Brain microvascular endothelial cell (primary cell): ENCODE data around the gene POLR2B.

ENCODE experiments used
- DNase-seq: peaks from one replicate; pipeline ENCODE4 v3.0.0-alpha.2; 2020
- H3K27ac ChIP-seq: fragments of 250-450 bp; sonication (Bioruptor Pico); 2 replicates; pipeline ENCODE4 v1.5.1; 2020; ENCODE audit warnings: mild to moderate bottlenecking, moderate library complexity
- H3K27me3 ChIP-seq: fragments of 250-450 bp; sonication (Bioruptor Pico); replicated peaks from 2 replicates; pipeline ENCODE4 v1.5.1; 2020; ENCODE audit warnings: mild to moderate bottlenecking
- H3K36me3 ChIP-seq: fragments of 250-450 bp; sonication (Bioruptor Pico); replicated peaks from 2 replicates; pipeline ENCODE4 v1.5.1; 2020; ENCODE audit warnings: mild to moderate bottlenecking
- H3K4me3 ChIP-seq: 2 replicates; pipeline ENCODE4 v1.5.1; 2011; ENCODE audit warnings: low read depth, mild to moderate bottlenecking, control low read depth, low read length, moderate library complexity
- in situ Hi-C: cut with HindIII; loops from 2 replicates; pipeline ENCODE4 v1.10.0; 2017; ENCODE audit warnings: low sequenced_read_pairs, low pct_ligation_motif_present
- TF ChIP-seq, protein P1 (sequence below): IDR thresholded peaks from 2 replicates; pipeline ENCODE4 v1.5.1; 2011; ENCODE audit warnings: low read depth, mild to moderate bottlenecking, moderate library complexity, low read length, control low read depth, inconsistent platforms; ENCODE audit errors: missing control alignments

POLR2B gene

DNA sequence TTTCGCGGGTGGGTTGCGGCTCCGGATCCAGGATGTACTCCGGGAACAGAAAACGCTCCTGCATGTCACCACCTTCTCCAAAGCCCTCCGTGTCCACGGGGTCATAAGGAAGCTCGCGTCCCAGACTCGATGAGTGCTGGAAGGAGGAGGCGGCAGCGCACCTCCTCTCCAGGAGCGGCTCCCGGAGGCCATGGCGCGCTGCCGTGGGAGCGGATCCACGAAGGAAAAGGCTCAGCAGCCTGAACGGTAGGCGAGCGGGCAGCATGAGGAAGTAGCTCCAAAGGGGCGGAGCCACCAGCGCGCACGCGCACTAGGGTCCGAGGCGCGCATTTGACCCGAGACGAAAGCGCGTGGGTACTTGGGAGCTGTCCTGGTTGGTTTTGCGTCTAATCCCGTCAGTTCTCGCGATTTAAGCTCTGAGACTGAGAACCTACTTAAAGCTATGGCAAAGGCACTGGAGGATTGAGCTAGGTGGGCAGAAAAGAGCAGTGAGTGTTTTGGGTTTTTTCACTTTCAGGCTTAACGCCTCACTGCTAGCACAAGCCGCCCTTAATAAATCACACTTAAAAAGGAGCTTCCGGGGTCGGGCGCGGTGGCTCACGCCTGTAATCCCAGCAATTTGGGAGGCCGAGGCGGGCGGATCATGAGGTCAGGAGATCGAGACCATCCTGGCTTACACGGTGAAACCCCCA, 1.2 kb upstream of the POLR2B start, which contains the start of gene NOA1:
NOA1 (minus strand) TSS at position 286 of the 692 bp plus-strand sequence; CDS start at position 265, 21 bp downstream.
- H3K27me3 ChIP-seq, result no peaks in the 10 kb centered on the region
- in situ Hi-C loops, result no loop called here
- TF ChIP-seq, protein P1, sequence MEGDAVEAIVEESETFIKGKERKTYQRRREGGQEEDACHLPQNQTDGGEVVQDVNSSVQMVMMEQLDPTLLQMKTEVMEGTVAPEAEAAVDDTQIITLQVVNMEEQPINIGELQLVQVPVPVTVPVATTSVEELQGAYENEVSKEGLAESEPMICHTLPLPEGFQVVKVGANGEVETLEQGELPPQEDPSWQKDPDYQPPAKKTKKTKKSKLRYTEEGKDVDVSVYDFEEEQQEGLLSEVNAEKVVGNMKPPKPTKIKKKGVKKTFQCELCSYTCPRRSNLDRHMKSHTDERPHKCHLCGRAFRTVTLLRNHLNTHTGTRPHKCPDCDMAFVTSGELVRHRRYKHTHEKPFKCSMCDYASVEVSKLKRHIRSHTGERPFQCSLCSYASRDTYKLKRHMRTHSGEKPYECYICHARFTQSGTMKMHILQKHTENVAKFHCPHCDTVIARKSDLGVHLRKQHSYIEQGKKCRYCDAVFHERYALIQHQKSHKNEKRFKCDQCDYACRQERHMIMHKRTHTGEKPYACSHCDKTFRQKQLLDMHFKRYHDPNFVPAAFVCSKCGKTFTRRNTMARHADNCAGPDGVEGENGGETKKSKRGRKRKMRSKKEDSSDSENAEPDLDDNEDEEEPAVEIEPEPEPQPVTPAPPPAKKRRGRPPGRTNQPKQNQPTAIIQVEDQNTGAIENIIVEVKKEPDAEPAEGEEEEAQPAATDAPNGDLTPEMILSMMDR, result no peak
- peak within 1 kb of the TSS; percentile 83 for H3K27ac ChIP-seq
- peak within 1 kb of the TSS; percentile 96 for H3K4me3 ChIP-seq
- peaks cover 12% of the 10 kb centered on the region for H3K36me3 ChIP-seq
- peak; percentile 99 for DNase-seq

DNA sequence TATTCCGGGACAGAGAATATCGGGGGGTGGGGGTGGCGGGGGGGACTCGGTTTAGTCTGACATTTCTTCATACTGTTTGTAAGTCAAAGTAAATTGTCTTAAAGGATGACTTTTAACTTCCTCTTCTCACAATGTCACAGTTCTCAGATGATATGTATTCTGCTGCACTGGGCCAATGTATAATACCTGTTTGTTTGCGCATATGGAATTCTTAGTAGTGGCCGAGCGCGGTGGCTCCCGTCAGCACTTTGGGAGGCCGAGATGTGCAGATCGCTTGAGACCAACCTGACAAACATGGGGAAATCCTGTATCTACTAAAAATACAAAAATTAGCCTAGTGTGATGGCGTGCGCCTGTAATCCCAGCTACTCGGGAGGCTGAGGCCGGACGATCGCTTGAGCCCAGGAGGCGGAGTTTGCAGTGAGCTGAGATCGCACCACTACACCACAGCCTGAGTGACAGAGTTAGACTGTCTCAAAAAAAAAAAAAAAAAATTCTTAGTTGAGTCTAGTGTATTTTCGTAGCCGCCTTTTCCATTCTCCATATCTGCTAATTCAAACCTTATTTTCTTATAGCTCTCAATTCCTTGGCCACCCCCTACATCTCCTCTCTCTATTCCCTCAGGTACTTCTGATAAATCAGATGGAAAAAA, 851 bp downstream of the POLR2B start:
- Histone ChIP-seq H3K36me3 (peaks cover 4% of the 10 kb centered on the region), H3K4me3 (peak overlapping the region; percentile 96), H3K27ac (peak overlapping the region; percentile 83), H3K27me3 (no peaks in the 10 kb centered on the region)
- peak; percentile 65 for DNase-seq
- TF ChIP-seq, protein P1, result no peak
- in situ Hi-C loops, result no loop called here

DNA sequence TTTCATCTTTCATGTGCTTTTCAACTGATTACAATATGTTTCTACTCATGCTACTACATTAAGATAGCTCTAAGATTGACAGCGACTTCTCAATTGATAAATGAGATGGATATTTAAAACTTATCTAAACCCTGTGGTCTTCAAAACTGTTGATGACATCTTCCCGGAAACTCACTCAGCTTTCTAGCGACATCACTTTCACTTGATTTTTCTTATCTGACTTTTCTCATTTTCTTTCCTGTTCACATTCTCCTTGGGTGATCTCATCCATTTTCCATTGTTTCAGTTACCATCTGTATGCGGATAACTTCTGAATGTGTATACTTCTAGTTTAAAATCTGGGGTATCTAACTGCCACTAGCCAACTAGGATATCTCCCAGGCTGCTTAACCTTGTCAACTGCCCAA, 3.1 kb downstream of the POLR2B start:
- no peak overlapping the region for H3K4me3 ChIP-seq
- no peaks in the 10 kb centered on the region for H3K27me3 ChIP-seq
- peak overlapping the region; percentile 92 for H3K27ac ChIP-seq
- H3K36me3 ChIP-seq, result peaks cover 15% of the 10 kb centered on the region
- TF ChIP-seq, protein P1, result no peak
- in situ Hi-C loops, result no loop called here
- DNase-seq, result peak; percentile 53

DNA sequence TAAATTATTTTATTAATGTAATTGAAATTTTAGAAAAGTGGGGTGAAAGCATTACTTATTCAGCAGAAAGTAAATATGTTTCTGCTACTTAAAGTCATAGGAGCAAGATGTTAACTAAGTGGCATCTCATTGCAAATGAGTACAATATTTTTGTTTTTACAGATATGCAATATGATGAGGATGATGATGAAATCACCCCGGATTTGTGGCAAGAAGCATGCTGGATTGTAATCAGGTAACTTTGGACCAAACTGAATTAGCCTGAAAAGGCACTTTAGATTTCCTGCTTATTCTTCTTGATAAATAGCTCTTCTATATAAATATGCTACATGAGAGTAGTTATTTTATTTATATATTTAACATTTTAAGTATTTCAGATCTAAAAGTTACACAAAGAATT, 7.5 kb downstream of the POLR2B start:
- TF ChIP-seq, protein P1, result no peak
- Histone ChIP-seq H3K36me3 (peaks cover 40% of the 10 kb centered on the region), H3K27ac (no peak overlapping the region), H3K27me3 (no peaks in the 10 kb centered on the region), H3K4me3 (no peak overlapping the region)
- in situ Hi-C loops, result no loop called here
- DNase-seq, result no peak

DNA sequence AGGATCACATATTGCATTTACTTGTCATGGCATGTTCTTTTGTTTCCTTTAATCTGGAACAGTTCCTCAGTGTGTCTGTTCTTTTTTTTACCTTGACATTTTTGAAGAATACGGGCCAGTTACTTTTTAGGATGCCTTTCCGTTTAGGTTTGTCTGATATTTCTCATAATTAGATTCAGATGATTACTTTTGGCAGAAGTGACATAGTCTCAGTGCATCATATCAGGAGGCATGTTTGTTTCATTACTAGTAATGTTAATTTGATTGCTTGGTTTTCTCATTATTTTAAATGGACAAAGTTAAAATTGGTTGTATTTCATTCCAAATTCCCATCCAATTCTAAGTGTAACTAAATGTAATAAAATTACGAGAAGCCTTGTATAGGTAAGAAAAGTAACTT, 8.3 kb downstream of the POLR2B start:
- DNase-seq, result no peak
- Histone ChIP-seq H3K4me3 (no peak overlapping the region), H3K36me3 (peaks cover 48% of the 10 kb centered on the region), H3K27ac (no peak overlapping the region), H3K27me3 (no peaks in the 10 kb centered on the region)
- TF ChIP-seq, protein P1, result no peak
- in situ Hi-C loops, result no loop called here
